H1 (cell line): Measurements from ENCODE around the gene ATP6V0A4.

Experiments used
- ATF2 ChIP-seq: IDR thresholded peaks from 2 replicates; pipeline ENCODE4 v1.6.1; 2012; ENCODE audit warnings: low read length, inconsistent platforms
- CBX5 ChIP-seq: fragments of 300-800, 300-1000 bp; sonication (generic); IDR thresholded peaks from 2 replicates; pipeline ENCODE4 v1.7.1; 2016; ENCODE audit warnings: antibody characterized with exemption, low read length, low read depth
- CEBPB ChIP-seq: IDR thresholded peaks from 2 replicates; pipeline ENCODE4 v1.6.1; 2012; ENCODE audit warnings: low read depth, low read length
- CREB1 ChIP-seq: IDR thresholded peaks from 2 replicates; pipeline ENCODE4 v1.6.1; 2012; ENCODE audit warnings: inconsistent platforms
- GABPA ChIP-seq: IDR thresholded peaks from 2 replicates; pipeline ENCODE4 v1.6.1; 2011; ENCODE audit warnings: mild to moderate bottlenecking, low read length, moderate library complexity, borderline replicate concordance; ENCODE audit not compliant: insufficient read depth
- MAX ChIP-seq: IDR thresholded peaks from 2 replicates; pipeline ENCODE4 v1.6.1; 2012; ENCODE audit warnings: inconsistent platforms
- POLR2A ChIP-seq, 2 experiments: IDR thresholded peaks; 1 replicate in 1 of 2; 2 replicates in 1 of 2; pipeline ENCODE4 v1.6.1; 2011; ENCODE audit warnings: low read depth in 2 of 2, low read length in 2 of 2, mild to moderate bottlenecking in 2 of 2; ENCODE audit errors: control extremely low read depth in 1 of 2
- SIN3A ChIP-seq, 2 experiments: IDR thresholded peaks in 1 of 2; conservative IDR thresholded peaks in 1 of 2; 2 replicates each; pipeline ENCODE4 v1.6.1; 2011 to 2012; ENCODE audit warnings: low read length in 2 of 2, improper control_type of control experiment in 1 of 2, low read depth in 1 of 2, mild to moderate bottlenecking in 1 of 2
- USF2 ChIP-seq: IDR thresholded peaks from 2 replicates; pipeline ENCODE4 v1.6.1; 2011; ENCODE audit warnings: low read length, improper control_type of control experiment
- TF ChIP-seq, protein P1 (sequence below), 3 experiments: IDR thresholded peaks; 1 replicate in 2 of 3; 2 replicates in 1 of 3; pipeline versions ENCODE4 v1.5.1 to v1.6.1; 2011; ENCODE audit warnings: low read length in 3 of 3, mild to moderate bottlenecking in 3 of 3, inconsistent platforms in 2 of 3, low read depth in 1 of 3, moderate library complexity in 1 of 3; ENCODE audit not compliant: insufficient read depth in 1 of 3; ENCODE audit errors: control extremely low read depth in 1 of 3

GRCh38 chr7:138834583-138834982 lies 36.6 kb upstream of the ATP6V0A4 start:
- TF ChIP-seq ATF2 (no peak), MAX (no peak), CREB1 (no peak), CBX5 (no peak), SIN3A (conservative IDR thresholded peaks at IDR 0.05 in 1 of 2, IDR thresholded peaks at IDR 0.05 in 1 of 2; ENCODE audit: low read depth in 1 of 2, low read length in 2 of 2) (no peak), GABPA (no peak), POLR2A (IDR thresholded peaks at IDR 0.05; ENCODE audit: control extremely low read depth in 1 of 2, low read depth in 2 of 2, low read length in 2 of 2) (no peak), CEBPB (no peak), USF2 (no peak)
- TF ChIP-seq, protein P1, sequence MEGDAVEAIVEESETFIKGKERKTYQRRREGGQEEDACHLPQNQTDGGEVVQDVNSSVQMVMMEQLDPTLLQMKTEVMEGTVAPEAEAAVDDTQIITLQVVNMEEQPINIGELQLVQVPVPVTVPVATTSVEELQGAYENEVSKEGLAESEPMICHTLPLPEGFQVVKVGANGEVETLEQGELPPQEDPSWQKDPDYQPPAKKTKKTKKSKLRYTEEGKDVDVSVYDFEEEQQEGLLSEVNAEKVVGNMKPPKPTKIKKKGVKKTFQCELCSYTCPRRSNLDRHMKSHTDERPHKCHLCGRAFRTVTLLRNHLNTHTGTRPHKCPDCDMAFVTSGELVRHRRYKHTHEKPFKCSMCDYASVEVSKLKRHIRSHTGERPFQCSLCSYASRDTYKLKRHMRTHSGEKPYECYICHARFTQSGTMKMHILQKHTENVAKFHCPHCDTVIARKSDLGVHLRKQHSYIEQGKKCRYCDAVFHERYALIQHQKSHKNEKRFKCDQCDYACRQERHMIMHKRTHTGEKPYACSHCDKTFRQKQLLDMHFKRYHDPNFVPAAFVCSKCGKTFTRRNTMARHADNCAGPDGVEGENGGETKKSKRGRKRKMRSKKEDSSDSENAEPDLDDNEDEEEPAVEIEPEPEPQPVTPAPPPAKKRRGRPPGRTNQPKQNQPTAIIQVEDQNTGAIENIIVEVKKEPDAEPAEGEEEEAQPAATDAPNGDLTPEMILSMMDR (IDR thresholded peaks at IDR 0.05; ENCODE audit: control extremely low read depth in 1 of 3, insufficient read depth in 1 of 3, low read depth in 1 of 3, low read length in 3 of 3), result no peak
